Anterior cingulate cortex (tissue), 58 donors: ENCODE results near the gene FHOD1.

ENCODE experiments used
- DNase-seq, 58 donors: peaks; one replicate each; lab custom pipeline; 2025; lab: John Stamatoyannopoulos, UW

Gene FHOD1

GRCh38 chr16:67277999-67278772 lies 30.9 kb upstream of the FHOD1 start:
- DNase-seq, result no peak

GRCh38 chr16:67277294-67277998 lies 30.2 kb upstream of the FHOD1 start:
- DNase-seq, result peak in 1 of 58 donors; percentile 10

- DNase-seq, result no peak
These were observed 28.0 kb upstream of the FHOD1 start for GRCh38 chr16:67275321-67275720.

- no peak for DNase-seq
These were observed 24.2 kb upstream of the FHOD1 start for GRCh38 chr16:67271446-67271845.

GRCh38 chr16:67270931-67271338 lies 23.7 kb upstream of the FHOD1 start:
- DNase-seq, result no peak

GRCh38 chr16:67269766-67270165 lies 22.5 kb upstream of the FHOD1 start:
- no peak for DNase-seq

- DNase-seq, result no peak
These were observed 20.9 kb upstream of the FHOD1 start for GRCh38 chr16:67268136-67268579.

GRCh38 chr16:67265834-67266233 lies 18.6 kb upstream of the FHOD1 start:
- no peak for DNase-seq

- no peak for DNase-seq
These were observed 17.6 kb upstream of the FHOD1 start for GRCh38 chr16:67264866-67265265.

- DNase-seq, result no peak
These were observed 17.0 kb upstream of the FHOD1 start for GRCh38 chr16:67264277-67264676.

GRCh38 chr16:67263201-67263600 lies 15.9 kb upstream of the FHOD1 start:
- DNase-seq, result no peak

GRCh38 chr16:67260426-67261063 lies 13.3 kb upstream of the FHOD1 start:
- peak in 5 of 58 donors; percentile 7 to 33 (median 19) for DNase-seq

GRCh38 chr16:67259705-67260104 lies 12.4 kb upstream of the FHOD1 start:
- peak in 1 of 58 donors; percentile 5 for DNase-seq

- no peak for DNase-seq
These were observed 11.0 kb upstream of the FHOD1 start for GRCh38 chr16:67258161-67258835.

- no peak for DNase-seq
These were observed 10.3 kb upstream of the FHOD1 start for GRCh38 chr16:67257486-67258160.

GRCh38 chr16:67256701-67257230 lies 9.5 kb upstream of the FHOD1 start:
- no peak for DNase-seq

GRCh38 chr16:67255553-67256221 lies 8.4 kb upstream of the FHOD1 start:
- no peak for DNase-seq

- no peak for DNase-seq
These were observed 7.7 kb upstream of the FHOD1 start for GRCh38 chr16:67254801-67255552.
